H9 (cell line): ENCODE measurements around the gene IZUMO4. TPM values are rescaled to one million over a fixed set of nuclear protein-coding genes. Genes with fewer than 3 reads are reported as not detected.

ENCODE experiments used
- DNase-seq: peaks from one replicate; pipeline ENCODE4 v3.0.0-alpha.2; 2017
- H2AFZ ChIP-seq: one replicate; pipeline ENCODE4 v1.6.1; 2013; ENCODE audit warnings: mild to moderate bottlenecking, low read length, control low read depth, moderate library complexity
- H2AK5ac ChIP-seq: 2 replicates; pipeline ENCODE4 v1.6.1; 2013; ENCODE audit warnings: low read length, control low read depth, mixed read lengths; ENCODE audit not compliant: insufficient read length
- H2BK120ac ChIP-seq: one replicate; pipeline ENCODE4 v1.6.1; 2013; ENCODE audit warnings: low read depth, mild to moderate bottlenecking, low read length, control low read depth, inconsistent platforms; ENCODE audit not compliant: poor library complexity, severe bottlenecking
- H2BK12ac ChIP-seq: 2 replicates; pipeline ENCODE4 v1.6.1; 2013; ENCODE audit warnings: low read length, control low read depth, mixed read lengths, low read depth; ENCODE audit not compliant: insufficient read length
- H2BK15ac ChIP-seq: 2 replicates; pipeline ENCODE4 v1.6.1; 2013; ENCODE audit warnings: low read depth, low read length, control low read depth
- H2BK20ac ChIP-seq: one replicate; pipeline ENCODE4 v1.6.1; 2013; ENCODE audit warnings: low read depth, mild to moderate bottlenecking, low read length, control low read depth, inconsistent platforms; ENCODE audit not compliant: poor library complexity, severe bottlenecking
- H2BK5ac ChIP-seq: 2 replicates; pipeline ENCODE4 v1.6.1; 2013; ENCODE audit warnings: low read length, control low read depth, mixed read lengths; ENCODE audit not compliant: insufficient read length
- H3K14ac ChIP-seq: 2 replicates; pipeline ENCODE4 v1.6.1; 2013; ENCODE audit warnings: low read length, control low read depth; ENCODE audit not compliant: insufficient read depth
- H3K18ac ChIP-seq: 2 replicates; pipeline ENCODE4 v1.6.1; 2013; ENCODE audit warnings: low read depth, mild to moderate bottlenecking, mixed read lengths, low read length, control low read depth; ENCODE audit not compliant: insufficient read length
- H3K23ac ChIP-seq: 2 replicates; pipeline ENCODE4 v1.6.1; 2013; ENCODE audit warnings: low read length, control low read depth, mixed read lengths, low read depth; ENCODE audit not compliant: insufficient read length
- H3K23me2 ChIP-seq: 2 replicates; pipeline ENCODE4 v1.6.1; 2013; ENCODE audit warnings: low read depth, mild to moderate bottlenecking, mixed read lengths, low read length, control low read depth; ENCODE audit not compliant: insufficient read length, poor library complexity, severe bottlenecking
- H3K27ac ChIP-seq: 2 replicates; pipeline ENCODE4 v1.5.1; 2013; ENCODE audit warnings: low read length, control low read depth, mixed read lengths, low read depth; ENCODE audit not compliant: insufficient read length
- H3K27me3 ChIP-seq: 2 replicates; pipeline ENCODE4 v1.6.1; 2013; ENCODE audit warnings: low read length, control low read depth, inconsistent platforms; ENCODE audit not compliant: insufficient read depth
- H3K4ac ChIP-seq: 2 replicates; pipeline ENCODE4 v1.6.1; 2013; ENCODE audit warnings: low read depth, mild to moderate bottlenecking, control low read depth, inconsistent platforms, low read length, moderate library complexity
- H3K4me1 ChIP-seq: 2 replicates; pipeline ENCODE4 v1.6.1; 2013; ENCODE audit warnings: low read length, control low read depth, inconsistent platforms; ENCODE audit not compliant: insufficient read depth
- H3K4me2 ChIP-seq: 2 replicates; pipeline ENCODE4 v1.6.1; 2013; ENCODE audit warnings: low read length, control low read depth, mixed read lengths; ENCODE audit not compliant: insufficient read length, insufficient read depth
- H3K56ac ChIP-seq: 2 replicates; pipeline ENCODE4 v1.6.1; 2013; ENCODE audit warnings: low read depth, mild to moderate bottlenecking, mixed read lengths, low read length, control low read depth; ENCODE audit not compliant: insufficient read length
- H3K79me1 ChIP-seq: 2 replicates; pipeline ENCODE4 v1.6.1; 2013; ENCODE audit warnings: low read depth, mild to moderate bottlenecking, moderate library complexity, low read length, control low read depth, inconsistent platforms; ENCODE audit not compliant: insufficient read depth, poor library complexity, severe bottlenecking
- H3K79me2 ChIP-seq: 2 replicates; pipeline ENCODE4 v1.6.1; 2013; ENCODE audit warnings: low read length, control low read depth, inconsistent platforms; ENCODE audit not compliant: insufficient read depth
- H3K9ac ChIP-seq: 2 replicates; pipeline ENCODE4 v1.6.1; 2013; ENCODE audit warnings: low read length, control low read depth, mixed read lengths; ENCODE audit not compliant: insufficient read length; ENCODE audit errors: extremely low read depth
- H3K9me3 ChIP-seq: one replicate; pipeline ENCODE4 v1.6.1; 2013; ENCODE audit warnings: low read depth, low read length, inconsistent platforms; ENCODE audit not compliant: control insufficient read depth
- H3T11ph ChIP-seq: one replicate; pipeline ENCODE4 v1.6.1; 2013; ENCODE audit warnings: mild to moderate bottlenecking, low read length, control low read depth, inconsistent platforms
- H4K20me1 ChIP-seq: one replicate; pipeline ENCODE4 v1.6.1; 2013; ENCODE audit not compliant: control insufficient read depth, insufficient read length, insufficient read depth
- H4K5ac ChIP-seq: 2 replicates; pipeline ENCODE4 v1.6.1; 2013; ENCODE audit warnings: low read depth, mild to moderate bottlenecking, mixed read lengths, low read length, control low read depth; ENCODE audit not compliant: insufficient read length
- H4K8ac ChIP-seq: replicated peaks from 2 replicates; pipeline ENCODE4 v1.6.1; 2013; ENCODE audit warnings: low read length, control low read depth, mixed read lengths, low read depth; ENCODE audit not compliant: insufficient read length
- H4K91ac ChIP-seq: 2 replicates; pipeline ENCODE4 v1.6.1; 2013; ENCODE audit warnings: low read depth, mild to moderate bottlenecking, moderate library complexity, mixed read lengths, low read length, control low read depth; ENCODE audit not compliant: insufficient read length
- H3K27ac Mint-ChIP-seq, 3 experiments: 2 replicates in 2 of 3; 3 replicates in 1 of 3; pipeline ENCODE4 v1.8.0; 2020 to 2021; ENCODE audit warnings: mixed read lengths in 3 of 3, mild to moderate bottlenecking in 1 of 3, moderate library complexity in 1 of 3
- H3K27me3 Mint-ChIP-seq: 2 replicates; pipeline ENCODE4 v1.8.0; 2021; ENCODE audit warnings: low read depth, mild to moderate bottlenecking, moderate library complexity, mixed read lengths
- H3K36me3 Mint-ChIP-seq, 3 experiments: 2 replicates in 2 of 3; 3 replicates in 1 of 3; pipeline ENCODE4 v1.8.0; 2020 to 2021; ENCODE audit warnings: low read depth in 3 of 3, mixed read lengths in 3 of 3; ENCODE audit not compliant: insufficient read depth in 1 of 3
- H3K4me1 Mint-ChIP-seq, 2 experiments: 2 replicates each; pipeline ENCODE4 v1.8.0; 2020; ENCODE audit warnings: mixed read lengths in 2 of 2
- H3K4me3 Mint-ChIP-seq, 2 experiments: 2 replicates in 1 of 2; 3 replicates in 1 of 2; pipeline ENCODE4 v1.8.0; 2020 to 2021; ENCODE audit warnings: mild to moderate bottlenecking in 2 of 2, mixed read lengths in 2 of 2, moderate library complexity in 1 of 2
- H3K9me3 Mint-ChIP-seq, 2 experiments: 2 replicates in 1 of 2; 3 replicates in 1 of 2; pipeline ENCODE4 v1.8.0; 2020; ENCODE audit warnings: mild to moderate bottlenecking in 2 of 2, mixed read lengths in 2 of 2, moderate library complexity in 1 of 2
- CTCF ChIP-seq: fragments of 200-600 bp; sonication (generic); conservative IDR thresholded peaks from 3 replicates; pipeline ENCODE4 v1.8.0; 2021; ENCODE audit warnings: antibody characterized with exemption, mild to moderate bottlenecking
- WGBS: extraction: QIAGEN DNeasy Blood & Tissue Kit; methylation state at CpG from one replicate; pipeline ENCODE4 v1.1.7; 2013; ENCODE audit warnings: missing lambda C conversion rate, low lambda C conversion rate, mixed read lengths; ENCODE audit not compliant: insufficient read length; ENCODE audit errors: extremely low coverage; 5-methylcytosine and 5-hydroxymethylcytosine counted together
- total RNA-seq: library from RNA; stranded (reverse); gene quantifications from 2 replicates; pipeline ENCODE4 v1.2.1, GENCODE V29; 2021

IZUMO4 gene
- total RNA-seq, 1 experiment from 2014 or later: 2.1 TPM

GRCh38 chr19:2076526-2076944 is 20.2 kb upstream of the IZUMO4 start:
- no CpG with 5 or more reads among the region's 32 CpGs for whole genome bisulfite sequencing
- no peaks in the 10 kb centered on the region for H3K4me1 ChIP-seq
- H4K20me1 ChIP-seq: no peaks in the 10 kb centered on the region
- no peak overlapping the region for H2BK120ac ChIP-seq
- no peak overlapping the region for H3K14ac ChIP-seq
- H2BK15ac ChIP-seq: no peak overlapping the region
- no peaks in the 10 kb centered on the region for H3K27me3 Mint-ChIP-seq
- no peak overlapping the region for H4K5ac ChIP-seq
- no peak for TF ChIP-seq CTCF
- no peak overlapping the region for H3K4me2 ChIP-seq
- no peak overlapping the region for H3K9ac ChIP-seq
- DNase-seq: no peak
- H3K36me3 Mint-ChIP-seq: peaks cover 4 to 26% (median 19%) of the 10 kb centered on the region in 3 experiments
- no peak overlapping the region for H2AK5ac ChIP-seq
- no peaks in the 10 kb centered on the region for H3K9me3 ChIP-seq
- no peaks in the 10 kb centered on the region for H3K23me2 ChIP-seq
- no peaks in the 10 kb centered on the region for H3K79me2 ChIP-seq
- no peak overlapping the region for H2BK5ac ChIP-seq
- H4K91ac ChIP-seq: no peak overlapping the region
- H3T11ph ChIP-seq: no peak overlapping the region
- no peak overlapping the region for H3K27ac ChIP-seq
- no peaks in the 10 kb centered on the region for H3K9me3 Mint-ChIP-seq
- H3K4me1 Mint-ChIP-seq: no peaks in the 10 kb centered on the region
- no peaks in the 10 kb centered on the region for H3K27me3 ChIP-seq
- H3K27ac Mint-ChIP-seq: no peak overlapping the region; a peak in 1 of 7 replicates
- H3K4me3 Mint-ChIP-seq: no peak overlapping the region
- H3K23ac ChIP-seq: no peak overlapping the region
- H3K4ac ChIP-seq: no peak overlapping the region
- no peak overlapping the region for H2BK20ac ChIP-seq
- H2BK12ac ChIP-seq: no peak overlapping the region
- H3K79me1 ChIP-seq: no peaks in the 10 kb centered on the region
- H3K18ac ChIP-seq: no peak overlapping the region
- H3K56ac ChIP-seq: no peak overlapping the region
- H2AFZ ChIP-seq: no peak overlapping the region
- no peak overlapping the region for H4K8ac ChIP-seq
